H9 (cell line): ENCODE results near the gene C12orf56. TPM values are rescaled to one million over a fixed set of nuclear protein-coding genes. Genes with fewer than 3 reads are reported as not detected.

ENCODE experiments used
- DNase-seq: peaks from one replicate; pipeline ENCODE4 v3.0.0-alpha.2; 2017
- H2AFZ ChIP-seq: one replicate; pipeline ENCODE4 v1.6.1; 2013; ENCODE audit warnings: mild to moderate bottlenecking, low read length, control low read depth, moderate library complexity
- H2AK5ac ChIP-seq: 2 replicates; pipeline ENCODE4 v1.6.1; 2013; ENCODE audit warnings: low read length, control low read depth, mixed read lengths; ENCODE audit not compliant: insufficient read length
- H2BK120ac ChIP-seq: one replicate; pipeline ENCODE4 v1.6.1; 2013; ENCODE audit warnings: low read depth, mild to moderate bottlenecking, low read length, control low read depth, inconsistent platforms; ENCODE audit not compliant: poor library complexity, severe bottlenecking
- H2BK12ac ChIP-seq: 2 replicates; pipeline ENCODE4 v1.6.1; 2013; ENCODE audit warnings: low read length, control low read depth, mixed read lengths, low read depth; ENCODE audit not compliant: insufficient read length
- H2BK15ac ChIP-seq: 2 replicates; pipeline ENCODE4 v1.6.1; 2013; ENCODE audit warnings: low read depth, low read length, control low read depth
- H2BK20ac ChIP-seq: one replicate; pipeline ENCODE4 v1.6.1; 2013; ENCODE audit warnings: low read depth, mild to moderate bottlenecking, low read length, control low read depth, inconsistent platforms; ENCODE audit not compliant: poor library complexity, severe bottlenecking
- H2BK5ac ChIP-seq: 2 replicates; pipeline ENCODE4 v1.6.1; 2013; ENCODE audit warnings: low read length, control low read depth, mixed read lengths; ENCODE audit not compliant: insufficient read length
- H3K14ac ChIP-seq: 2 replicates; pipeline ENCODE4 v1.6.1; 2013; ENCODE audit warnings: low read length, control low read depth; ENCODE audit not compliant: insufficient read depth
- H3K18ac ChIP-seq: 2 replicates; pipeline ENCODE4 v1.6.1; 2013; ENCODE audit warnings: low read depth, mild to moderate bottlenecking, mixed read lengths, low read length, control low read depth; ENCODE audit not compliant: insufficient read length
- H3K23ac ChIP-seq: 2 replicates; pipeline ENCODE4 v1.6.1; 2013; ENCODE audit warnings: low read length, control low read depth, mixed read lengths, low read depth; ENCODE audit not compliant: insufficient read length
- H3K23me2 ChIP-seq: 2 replicates; pipeline ENCODE4 v1.6.1; 2013; ENCODE audit warnings: low read depth, mild to moderate bottlenecking, mixed read lengths, low read length, control low read depth; ENCODE audit not compliant: insufficient read length, poor library complexity, severe bottlenecking
- H3K27ac ChIP-seq: 2 replicates; pipeline ENCODE4 v1.5.1; 2013; ENCODE audit warnings: low read length, control low read depth, mixed read lengths, low read depth; ENCODE audit not compliant: insufficient read length
- H3K27me3 ChIP-seq: 2 replicates; pipeline ENCODE4 v1.6.1; 2013; ENCODE audit warnings: low read length, control low read depth, inconsistent platforms; ENCODE audit not compliant: insufficient read depth
- H3K4ac ChIP-seq: 2 replicates; pipeline ENCODE4 v1.6.1; 2013; ENCODE audit warnings: low read depth, mild to moderate bottlenecking, control low read depth, inconsistent platforms, low read length, moderate library complexity
- H3K4me1 ChIP-seq: 2 replicates; pipeline ENCODE4 v1.6.1; 2013; ENCODE audit warnings: low read length, control low read depth, inconsistent platforms; ENCODE audit not compliant: insufficient read depth
- H3K4me2 ChIP-seq: 2 replicates; pipeline ENCODE4 v1.6.1; 2013; ENCODE audit warnings: low read length, control low read depth, mixed read lengths; ENCODE audit not compliant: insufficient read length, insufficient read depth
- H3K56ac ChIP-seq: 2 replicates; pipeline ENCODE4 v1.6.1; 2013; ENCODE audit warnings: low read depth, mild to moderate bottlenecking, mixed read lengths, low read length, control low read depth; ENCODE audit not compliant: insufficient read length
- H3K79me1 ChIP-seq: 2 replicates; pipeline ENCODE4 v1.6.1; 2013; ENCODE audit warnings: low read depth, mild to moderate bottlenecking, moderate library complexity, low read length, control low read depth, inconsistent platforms; ENCODE audit not compliant: insufficient read depth, poor library complexity, severe bottlenecking
- H3K79me2 ChIP-seq: 2 replicates; pipeline ENCODE4 v1.6.1; 2013; ENCODE audit warnings: low read length, control low read depth, inconsistent platforms; ENCODE audit not compliant: insufficient read depth
- H3K9ac ChIP-seq: 2 replicates; pipeline ENCODE4 v1.6.1; 2013; ENCODE audit warnings: low read length, control low read depth, mixed read lengths; ENCODE audit not compliant: insufficient read length; ENCODE audit errors: extremely low read depth
- H3K9me3 ChIP-seq: one replicate; pipeline ENCODE4 v1.6.1; 2013; ENCODE audit warnings: low read depth, low read length, inconsistent platforms; ENCODE audit not compliant: control insufficient read depth
- H3T11ph ChIP-seq: one replicate; pipeline ENCODE4 v1.6.1; 2013; ENCODE audit warnings: mild to moderate bottlenecking, low read length, control low read depth, inconsistent platforms
- H4K20me1 ChIP-seq: one replicate; pipeline ENCODE4 v1.6.1; 2013; ENCODE audit not compliant: control insufficient read depth, insufficient read length, insufficient read depth
- H4K5ac ChIP-seq: 2 replicates; pipeline ENCODE4 v1.6.1; 2013; ENCODE audit warnings: low read depth, mild to moderate bottlenecking, mixed read lengths, low read length, control low read depth; ENCODE audit not compliant: insufficient read length
- H4K8ac ChIP-seq: replicated peaks from 2 replicates; pipeline ENCODE4 v1.6.1; 2013; ENCODE audit warnings: low read length, control low read depth, mixed read lengths, low read depth; ENCODE audit not compliant: insufficient read length
- H4K91ac ChIP-seq: 2 replicates; pipeline ENCODE4 v1.6.1; 2013; ENCODE audit warnings: low read depth, mild to moderate bottlenecking, moderate library complexity, mixed read lengths, low read length, control low read depth; ENCODE audit not compliant: insufficient read length
- H3K27ac Mint-ChIP-seq, 3 experiments: 2 replicates in 2 of 3; 3 replicates in 1 of 3; pipeline ENCODE4 v1.8.0; 2020 to 2021; ENCODE audit warnings: mixed read lengths in 3 of 3, mild to moderate bottlenecking in 1 of 3, moderate library complexity in 1 of 3
- H3K27me3 Mint-ChIP-seq: 2 replicates; pipeline ENCODE4 v1.8.0; 2021; ENCODE audit warnings: low read depth, mild to moderate bottlenecking, moderate library complexity, mixed read lengths
- H3K36me3 Mint-ChIP-seq, 3 experiments: 2 replicates in 2 of 3; 3 replicates in 1 of 3; pipeline ENCODE4 v1.8.0; 2020 to 2021; ENCODE audit warnings: low read depth in 3 of 3, mixed read lengths in 3 of 3; ENCODE audit not compliant: insufficient read depth in 1 of 3
- H3K4me1 Mint-ChIP-seq, 2 experiments: 2 replicates each; pipeline ENCODE4 v1.8.0; 2020; ENCODE audit warnings: mixed read lengths in 2 of 2
- H3K4me3 Mint-ChIP-seq, 2 experiments: 2 replicates in 1 of 2; 3 replicates in 1 of 2; pipeline ENCODE4 v1.8.0; 2020 to 2021; ENCODE audit warnings: mild to moderate bottlenecking in 2 of 2, mixed read lengths in 2 of 2, moderate library complexity in 1 of 2
- H3K9me3 Mint-ChIP-seq, 2 experiments: 2 replicates in 1 of 2; 3 replicates in 1 of 2; pipeline ENCODE4 v1.8.0; 2020; ENCODE audit warnings: mild to moderate bottlenecking in 2 of 2, mixed read lengths in 2 of 2, moderate library complexity in 1 of 2
- CTCF ChIP-seq: fragments of 200-600 bp; sonication (generic); conservative IDR thresholded peaks from 3 replicates; pipeline ENCODE4 v1.8.0; 2021; ENCODE audit warnings: antibody characterized with exemption, mild to moderate bottlenecking
- WGBS: extraction: QIAGEN DNeasy Blood & Tissue Kit; methylation state at CpG from one replicate; pipeline ENCODE4 v1.1.7; 2013; ENCODE audit warnings: missing lambda C conversion rate, low lambda C conversion rate, mixed read lengths; ENCODE audit not compliant: insufficient read length; ENCODE audit errors: extremely low coverage; 5-methylcytosine and 5-hydroxymethylcytosine counted together
- total RNA-seq: library from RNA; stranded (reverse); gene quantifications from 2 replicates; pipeline ENCODE4 v1.2.1, GENCODE V29; 2021

The C12orf56 gene
- total RNA-seq, 1 experiment from 2014 or later = 2.2 TPM

GRCh38 chr12:64427988-64428387 is 37.4 kb upstream of the C12orf56 start:
- H3K9me3 Mint-ChIP-seq = no peaks in the 10 kb centered on the region
- no peaks in the 10 kb centered on the region for H3K4me1 Mint-ChIP-seq
- H3K18ac ChIP-seq = no peak overlapping the region

More at GRCh38 chr12:64427988-64428387, 37.4 kb upstream of the C12orf56 start:
- H4K91ac ChIP-seq = no peak overlapping the region
- no peaks in the 10 kb centered on the region for H3K9me3 ChIP-seq
- Mint-ChIP-seq H3K36me3 (peaks cover 70 to 95% (median 94%) of the 10 kb centered on the region in 3 experiments; a peak in 6 of 7 replicates), H3K4me3 (no peak overlapping the region), H3K27me3 (no peaks in the 10 kb centered on the region), H3K27ac (no peak overlapping the region)
- no CpG with 5 or more reads among the region's 1 CpG for WGBS
- no peak overlapping the region for H3K56ac ChIP-seq
- no peak overlapping the region for H3K14ac ChIP-seq
- no peak for TF ChIP-seq CTCF
- no peak overlapping the region for H3K4ac ChIP-seq
- H3K27ac ChIP-seq = no peak overlapping the region
- H2AFZ ChIP-seq = no peak overlapping the region
- H4K8ac ChIP-seq = no peak overlapping the region
- H2AK5ac ChIP-seq = no peak overlapping the region
- H2BK5ac ChIP-seq = no peak overlapping the region
- no peak for DNase-seq
- H2BK20ac ChIP-seq = no peak overlapping the region
- H3K79me2 ChIP-seq = no peaks in the 10 kb centered on the region
- H3T11ph ChIP-seq = no peak overlapping the region
- H3K27me3 ChIP-seq = no peaks in the 10 kb centered on the region
- H4K5ac ChIP-seq = no peak overlapping the region
- no peaks in the 10 kb centered on the region for H3K23me2 ChIP-seq
- H4K20me1 ChIP-seq = peaks cover 2% of the 10 kb centered on the region
- H2BK12ac ChIP-seq = no peak overlapping the region
- H2BK120ac ChIP-seq = no peak overlapping the region
- no peak overlapping the region for H3K4me2 ChIP-seq
- no peak overlapping the region for H3K23ac ChIP-seq
- no peak overlapping the region for H2BK15ac ChIP-seq
- no peaks in the 10 kb centered on the region for H3K4me1 ChIP-seq
- H3K79me1 ChIP-seq = no peaks in the 10 kb centered on the region
- H3K9ac ChIP-seq = no peak overlapping the region
